Heart right ventricle (tissue), 16 donors: ENCODE data around the gene TMEM240. TPM values are rescaled to one million over a fixed set of nuclear protein-coding genes. Genes with fewer than 3 reads are reported as not detected.

Experiments
- ATAC-seq, 8 donors: fragments of 200-7000 bp; cut with Tn5 transposase; one replicate each; pipeline ENCODE4 v1.9.1; 2020; ENCODE audit warnings: mild to moderate bottlenecking in 8 of 8, moderate library complexity in 8 of 8, moderate number of reproducible peaks in 1 of 8
- DNase-seq, 2 donors: peaks; one replicate each; pipeline ENCODE4 v3.0.0-alpha.2; 2020
- H3K27ac ChIP-seq, 10 donors: fragments of 200-600 bp; sonication (generic) in 2 of 10; one replicate each; pipeline versions ENCODE4 v1.5.0 to v1.8.0; 2020 to 2022; ENCODE audit warnings: mild to moderate bottlenecking in 3 of 10
- H3K27me3 ChIP-seq, 7 donors: fragments of 200-600 bp; one replicate each; pipeline ENCODE4 v1.8.0; 2021 to 2022; ENCODE audit warnings: mild to moderate bottlenecking in 2 of 7
- H3K36me3 ChIP-seq, 9 donors: fragments of 200-600 bp; sonication (generic) in 1 of 9; one replicate each; pipeline versions ENCODE4 v1.5.0 to v1.8.0; 2020 to 2022; ENCODE audit warnings: mild to moderate bottlenecking in 2 of 9
- H3K4me1 ChIP-seq, 9 donors: fragments of 200-600 bp; sonication (generic) in 1 of 9; one replicate each; pipeline versions ENCODE4 v1.5.0 to v1.8.0; 2020 to 2022; ENCODE audit warnings: mild to moderate bottlenecking in 4 of 9
- H3K4me3 ChIP-seq, 10 donors: fragments of 200-600 bp; sonication (generic) in 2 of 10; one replicate each; pipeline versions ENCODE4 v1.5.0 to v1.8.0; 2020 to 2022; ENCODE audit warnings: mild to moderate bottlenecking in 7 of 10, moderate library complexity in 2 of 10
- H3K9me3 ChIP-seq, 11 donors: fragments of 200-600 bp in 10 of 11; sonication (generic) in 2 of 11; one replicate each; pipeline versions ENCODE4 v1.5.0 to v1.8.0; 2013 to 2022; ENCODE audit warnings: mild to moderate bottlenecking in 2 of 11, control low read depth in 1 of 11, moderate library complexity in 1 of 11
- WGBS, 2 donors: extraction: QIAGEN DNeasy Blood & Tissue Kit; methylation state at CpG; one replicate each; pipeline ENCODE4 v1.1.7; 2013; ENCODE audit warnings: inconsistent platforms in 1 of 2; 5-methylcytosine and 5-hydroxymethylcytosine counted together
- intact Hi-C, 10 donors: fragments of 100-400 bp; cut with DNase I; formaldehyde crosslinking; loops; one replicate each; pipeline versions ENCODE4 v1.11.1 to v1.14.2; 2022
- polyA plus RNA-seq, 2 donors: library from polyadenylated mRNA; stranded (reverse); fragments of 200-250 nt; gene quantifications; one replicate each; pipeline ENCODE4 v1.2.3, GENCODE V29; 2013
- total RNA-seq, 10 donors: library from RNA; stranded (reverse); fragmentation: NEBNext Ultra II Directional in 3 of 10; extraction: Animal tissue kit (Norgen Biotek cat#: 25700) in 3 of 10; gene quantifications; one replicate each; pipeline versions ENCODE4 v1.2.1 to v1.2.4, GENCODE V29; 2021 to 2023
- TF ChIP-seq, protein P1 (sequence below), 9 donors: fragments of 200-600 bp; sonication (generic) in 2 of 9; IDR thresholded peaks; one replicate each; pipeline versions ENCODE4 v1.5.0 to v1.8.0; 2021 to 2022; ENCODE audit warnings: antibody characterized with exemption in 9 of 9, mild to moderate bottlenecking in 5 of 9, moderate library complexity in 1 of 9
- donor health status: Arrhythmogenic right ventricular cardiomyopathy.
- donor health status: ischemic (EF 13 %, LVEDD 7.1; RV severe dilation, severe dysfunction).
- donor health status: healthy with polysubstance abuse.
- donor health status: DM: no; HTN: yes; CAD: no.
- donor health status: DM: no; HTN: no; CAD: no.
- donor health status: ischemic (EF 25% LVEDD 6.9; RV normal size, moderate dysfunction).
- donor health status: ischemic (EF 25% LVEDD 5.7; RV mildly dilated, moderate dysfunction).
- donor health status: healthy.
- donor health status: DM: yes; HTN: yes; CAD: no.
- donor health status: Ischemic cardiomyopathy.
- donor health status: ischemic (EF 35%, LVEDD 5.7; RV mildly dilated, moderate dysfunction).
- donor health status: nonischemic (EF 11% LVEDD 7.7; RV severe dilation, severe dysfunction).
- donor health status: DM: yes; HTN: yes; CAD: no.
- donor health status: PGD.
- donor health status: ischemic (EF 29% LVEDD 5.4; RV normal size, mild dysfunction).
- donor health status: nonischemic (EF 23%, LVEDD 6.1; RV moderate dilation, normal function).

The TMEM240 gene
- total and polyA plus RNA-seq, 12 donors: 3.2 to 12.1 (median 3.7) TPM

DNA sequence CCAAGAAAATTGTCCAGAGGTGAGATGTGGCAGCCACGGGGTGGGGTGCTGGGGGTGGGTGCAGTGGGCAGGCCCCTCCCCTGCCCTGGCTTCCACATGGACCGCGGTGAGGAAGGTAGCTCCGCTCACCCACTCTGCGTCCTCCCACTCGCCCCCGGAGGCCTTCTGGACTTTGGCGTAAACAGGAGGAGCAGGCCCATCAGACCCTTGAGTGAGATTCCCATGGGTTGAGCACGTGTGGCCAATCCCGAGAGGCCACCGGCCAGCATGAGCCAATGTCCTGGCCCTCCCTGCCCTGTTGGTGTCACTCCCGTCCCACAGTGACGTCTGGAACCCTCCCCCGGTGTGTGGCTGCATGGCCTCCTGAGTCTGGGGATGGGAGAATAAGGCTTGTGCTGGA is 8.2 kb upstream of the TMEM240 start:
- Histone ChIP-seq H3K4me3 (no peak overlapping the region), H3K4me1 (peaks cover 5 to 30% (median 18%) of the 10 kb centered on the region in 9 donors), H3K36me3 (peaks cover 0 to 34% (median 0%) of the 10 kb centered on the region in 9 donors), H3K27ac (no peak overlapping the region), H3K9me3 (no peaks in the 10 kb centered on the region), H3K27me3 (no peaks in the 10 kb centered on the region)
- TF ChIP-seq, protein P1, sequence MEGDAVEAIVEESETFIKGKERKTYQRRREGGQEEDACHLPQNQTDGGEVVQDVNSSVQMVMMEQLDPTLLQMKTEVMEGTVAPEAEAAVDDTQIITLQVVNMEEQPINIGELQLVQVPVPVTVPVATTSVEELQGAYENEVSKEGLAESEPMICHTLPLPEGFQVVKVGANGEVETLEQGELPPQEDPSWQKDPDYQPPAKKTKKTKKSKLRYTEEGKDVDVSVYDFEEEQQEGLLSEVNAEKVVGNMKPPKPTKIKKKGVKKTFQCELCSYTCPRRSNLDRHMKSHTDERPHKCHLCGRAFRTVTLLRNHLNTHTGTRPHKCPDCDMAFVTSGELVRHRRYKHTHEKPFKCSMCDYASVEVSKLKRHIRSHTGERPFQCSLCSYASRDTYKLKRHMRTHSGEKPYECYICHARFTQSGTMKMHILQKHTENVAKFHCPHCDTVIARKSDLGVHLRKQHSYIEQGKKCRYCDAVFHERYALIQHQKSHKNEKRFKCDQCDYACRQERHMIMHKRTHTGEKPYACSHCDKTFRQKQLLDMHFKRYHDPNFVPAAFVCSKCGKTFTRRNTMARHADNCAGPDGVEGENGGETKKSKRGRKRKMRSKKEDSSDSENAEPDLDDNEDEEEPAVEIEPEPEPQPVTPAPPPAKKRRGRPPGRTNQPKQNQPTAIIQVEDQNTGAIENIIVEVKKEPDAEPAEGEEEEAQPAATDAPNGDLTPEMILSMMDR (IDR thresholded peaks at IDR 0.05): no peak
- intact Hi-C loops: no loop called here
- DNase-seq (no peak), ATAC-seq (peak in 1 of 8 donors; percentile 4)
- 72 to 77% methylated on average over 14 of the region's 14 CpGs for WGBS, 2 donors

GRCh38 chr1:1547476-1547875 is 7.1 kb upstream of the TMEM240 start:
- H3K27ac ChIP-seq: no peak overlapping the region
- intact Hi-C loops: no loop called here

GRCh38 chr1:1547011-1547410 is 6.6 kb upstream of the TMEM240 start:
- Histone ChIP-seq H3K4me1 (peaks cover 7 to 44% (median 26%) of the 10 kb centered on the region in 9 donors), H3K36me3 (peaks cover 0 to 50% (median 0%) of the 10 kb centered on the region in 9 donors), H3K4me3 (no peak overlapping the region), H3K27me3 (no peaks in the 10 kb centered on the region), H3K27ac (no peak overlapping the region), H3K9me3 (no peaks in the 10 kb centered on the region)
- TF ChIP-seq, protein P1 (IDR thresholded peaks at IDR 0.05): no peak
- intact Hi-C loops: no loop called here
- ATAC-seq (no peak), DNase-seq (no peak)
- WGBS, 2 donors: 88 to 93% methylated on average over 9 of the region's 9 CpGs

More at GRCh38 chr1:1547476-1547875, 7.1 kb upstream of the TMEM240 start:
- WGBS, 2 donors: 90 to 94% methylated on average over 19 of the region's 19 CpGs
- Histone ChIP-seq H3K4me3 (no peak overlapping the region), H3K27me3 (no peaks in the 10 kb centered on the region), H3K4me1 (peaks cover 7 to 40% (median 25%) of the 10 kb centered on the region in 9 donors), H3K9me3 (no peaks in the 10 kb centered on the region), H3K36me3 (peaks cover 0 to 45% (median 0%) of the 10 kb centered on the region in 9 donors)
- TF ChIP-seq, protein P1 (IDR thresholded peaks at IDR 0.05): no peak
- DNase-seq (no peak), ATAC-seq (no peak)

GRCh38 chr1:1545946-1546737 is 5.7 kb upstream of the TMEM240 start:
- 85 to 86% methylated on average over 23 of the region's 23 CpGs for WGBS, 2 donors
- DNase-seq (no peak), ATAC-seq (no peak)
- Histone ChIP-seq H3K36me3 (peaks cover 0 to 59% (median 4%) of the 10 kb centered on the region in 9 donors), H3K9me3 (no peaks in the 10 kb centered on the region), H3K27me3 (peaks cover 0 to 2% (median 0%) of the 10 kb centered on the region in 7 donors), H3K4me3 (no peak overlapping the region), H3K4me1 (peaks cover 11 to 45% (median 26%) of the 10 kb centered on the region in 9 donors), H3K27ac (no peak overlapping the region)
- TF ChIP-seq, protein P1 (IDR thresholded peaks at IDR 0.05): no peak
- intact Hi-C loops: no loop called here
